Measurements from ENCODE around the gene PEPD. TPM values are rescaled to one million over a fixed set of nuclear protein-coding genes. Genes with fewer than 3 reads are reported as not detected.

The PEPD gene
- total RNA-seq, 1 donor from 2014 or later: 21.1 TPM

DNA sequence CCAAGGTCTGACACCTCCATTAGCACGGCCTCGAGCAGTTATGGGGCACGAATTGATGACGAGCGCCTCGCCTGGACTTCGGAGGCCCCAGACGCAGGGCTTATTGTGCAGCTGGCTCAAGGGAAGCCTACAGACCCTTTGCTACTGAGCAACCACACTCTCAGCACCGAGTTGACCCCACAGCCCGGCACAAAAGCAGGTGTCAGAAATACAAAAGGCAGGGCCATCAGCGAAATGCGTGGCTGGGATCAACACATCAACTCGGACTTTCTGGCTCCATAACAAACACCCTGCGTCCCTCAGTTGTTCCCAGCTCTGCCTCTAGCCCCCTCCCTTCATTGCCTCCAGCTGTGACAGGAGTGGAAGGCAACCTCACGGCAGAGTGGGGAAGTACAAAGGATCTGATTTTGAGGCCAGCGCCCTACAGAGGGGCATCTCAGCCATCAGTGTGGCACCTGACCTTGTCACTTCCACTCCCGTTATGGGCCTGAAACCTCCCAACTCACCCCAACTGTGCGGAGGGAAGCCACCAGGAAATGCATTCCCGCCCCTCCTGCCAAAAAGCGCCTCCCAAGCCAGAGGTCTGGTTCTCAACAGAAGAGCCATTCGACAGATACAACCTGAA, 18.0 kb downstream of the PEPD start:
- H3K27ac Mint-ChIP-seq: no peak overlapping the region
- no peaks in the 10 kb centered on the region for H3K9me3 Mint-ChIP-seq
- no peaks in the 10 kb centered on the region for H3K4me1 Mint-ChIP-seq
- no peak for DNase-seq
- H3K4me3 Mint-ChIP-seq: no peak overlapping the region
- H3K36me3 Mint-ChIP-seq (ENCODE audit: low read depth): no peaks in the 10 kb centered on the region
- intact Hi-C loops (cut with micrococcal nuclease): no loop called here
- H3K27me3 Mint-ChIP-seq: no peaks in the 10 kb centered on the region

DNA sequence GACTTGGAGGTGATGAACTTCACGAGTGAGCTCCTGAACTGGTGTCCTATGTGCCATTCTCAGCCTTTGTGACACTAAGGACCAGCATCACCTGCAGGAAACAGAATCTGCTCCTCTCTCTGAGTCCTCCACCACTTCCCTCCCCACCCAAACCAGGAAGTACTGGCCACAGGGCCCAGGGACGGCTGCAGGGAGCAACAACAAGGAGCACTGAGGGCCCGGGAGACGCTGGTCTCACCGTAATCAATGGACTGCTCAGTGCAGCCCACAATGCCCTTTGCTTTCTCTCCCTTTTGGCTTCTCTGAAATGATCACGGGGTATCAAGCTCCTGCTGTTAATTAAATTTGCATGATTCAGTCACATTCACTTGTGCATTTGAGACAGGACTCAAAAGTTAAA, 18.6 kb downstream of the PEPD start:
- intact Hi-C loops (cut with micrococcal nuclease): no loop called here
- Mint-ChIP-seq H3K4me3 (no peak overlapping the region), H3K27ac (no peak overlapping the region), H3K9me3 (no peaks in the 10 kb centered on the region), H3K4me1 (no peaks in the 10 kb centered on the region), H3K27me3 (no peaks in the 10 kb centered on the region), H3K36me3 (ENCODE audit: low read depth) (no peaks in the 10 kb centered on the region)
- DNase-seq: no peak

- Mint-ChIP-seq H3K27ac (no peak overlapping the region), H3K27me3 (no peaks in the 10 kb centered on the region), H3K4me3 (no peak overlapping the region), H3K9me3 (no peaks in the 10 kb centered on the region), H3K4me1 (no peaks in the 10 kb centered on the region), H3K36me3 (ENCODE audit: low read depth) (no peaks in the 10 kb centered on the region)
- DNase-seq: no peak
- intact Hi-C loops (cut with micrococcal nuclease): no loop called here
Measured at GRCh38 chr19:33502521-33502920, 19.1 kb downstream of the PEPD start.

DNA sequence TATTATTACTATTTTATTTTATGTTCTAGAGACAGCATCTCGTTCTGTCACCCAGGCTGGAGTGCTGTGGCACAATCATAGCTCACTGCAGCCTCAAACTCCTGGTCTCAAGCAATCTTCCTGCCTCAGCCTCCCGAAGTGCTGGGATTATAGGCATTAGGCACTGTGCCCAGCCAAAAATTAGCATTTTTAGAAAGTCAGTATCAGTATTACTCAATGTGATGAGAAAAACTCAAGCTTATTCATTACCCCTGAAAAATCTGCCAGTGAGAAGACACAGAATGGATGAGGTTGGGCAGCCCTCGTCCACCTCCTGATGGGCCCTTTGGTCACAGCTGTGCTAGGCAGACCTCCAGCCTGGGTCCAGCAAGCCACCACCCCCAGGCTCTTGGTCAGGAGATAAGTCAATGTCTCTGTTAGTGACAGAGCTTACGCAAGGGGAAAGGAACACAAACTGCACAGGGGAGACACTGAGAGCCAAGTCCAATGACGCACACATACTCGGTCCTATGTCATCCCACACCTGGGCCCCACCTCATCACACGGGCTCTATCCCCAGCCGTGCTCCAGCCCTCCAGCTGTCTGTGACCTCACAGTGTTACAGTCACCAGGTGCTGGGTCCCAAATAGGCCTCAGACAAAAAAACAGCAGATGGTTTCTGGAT, 19.8 kb downstream of the PEPD start:
- intact Hi-C loops (cut with micrococcal nuclease): no loop called here
- H3K36me3 Mint-ChIP-seq (ENCODE audit: low read depth): no peaks in the 10 kb centered on the region
- H3K27ac Mint-ChIP-seq: no peak overlapping the region
- no peaks in the 10 kb centered on the region for H3K27me3 Mint-ChIP-seq
- no peak overlapping the region for H3K4me3 Mint-ChIP-seq
- DNase-seq: no peak
- H3K4me1 Mint-ChIP-seq: no peaks in the 10 kb centered on the region
- no peaks in the 10 kb centered on the region for H3K9me3 Mint-ChIP-seq

GRCh38 chr19:33500991-33501390, 20.6 kb downstream of the PEPD start:
- intact Hi-C loops (cut with micrococcal nuclease): no loop called here
- no peak overlapping the region for H3K4me3 Mint-ChIP-seq

GRCh38 chr19:33500586-33500985, 21.0 kb downstream of the PEPD start:
- Mint-ChIP-seq H3K27me3 (no peaks in the 10 kb centered on the region), H3K27ac (no peak overlapping the region), H3K4me1 (no peaks in the 10 kb centered on the region), H3K4me3 (no peak overlapping the region), H3K36me3 (ENCODE audit: low read depth) (no peaks in the 10 kb centered on the region), H3K9me3 (no peaks in the 10 kb centered on the region)
- DNase-seq: no peak
- intact Hi-C loops (cut with micrococcal nuclease): no loop called here

More at GRCh38 chr19:33500991-33501390, 20.6 kb downstream of the PEPD start:
- H3K36me3 Mint-ChIP-seq (ENCODE audit: low read depth): no peaks in the 10 kb centered on the region
- no peaks in the 10 kb centered on the region for H3K9me3 Mint-ChIP-seq
- no peak overlapping the region for H3K27ac Mint-ChIP-seq
- no peak for DNase-seq
- no peaks in the 10 kb centered on the region for H3K27me3 Mint-ChIP-seq
- no peaks in the 10 kb centered on the region for H3K4me1 Mint-ChIP-seq

DNA sequence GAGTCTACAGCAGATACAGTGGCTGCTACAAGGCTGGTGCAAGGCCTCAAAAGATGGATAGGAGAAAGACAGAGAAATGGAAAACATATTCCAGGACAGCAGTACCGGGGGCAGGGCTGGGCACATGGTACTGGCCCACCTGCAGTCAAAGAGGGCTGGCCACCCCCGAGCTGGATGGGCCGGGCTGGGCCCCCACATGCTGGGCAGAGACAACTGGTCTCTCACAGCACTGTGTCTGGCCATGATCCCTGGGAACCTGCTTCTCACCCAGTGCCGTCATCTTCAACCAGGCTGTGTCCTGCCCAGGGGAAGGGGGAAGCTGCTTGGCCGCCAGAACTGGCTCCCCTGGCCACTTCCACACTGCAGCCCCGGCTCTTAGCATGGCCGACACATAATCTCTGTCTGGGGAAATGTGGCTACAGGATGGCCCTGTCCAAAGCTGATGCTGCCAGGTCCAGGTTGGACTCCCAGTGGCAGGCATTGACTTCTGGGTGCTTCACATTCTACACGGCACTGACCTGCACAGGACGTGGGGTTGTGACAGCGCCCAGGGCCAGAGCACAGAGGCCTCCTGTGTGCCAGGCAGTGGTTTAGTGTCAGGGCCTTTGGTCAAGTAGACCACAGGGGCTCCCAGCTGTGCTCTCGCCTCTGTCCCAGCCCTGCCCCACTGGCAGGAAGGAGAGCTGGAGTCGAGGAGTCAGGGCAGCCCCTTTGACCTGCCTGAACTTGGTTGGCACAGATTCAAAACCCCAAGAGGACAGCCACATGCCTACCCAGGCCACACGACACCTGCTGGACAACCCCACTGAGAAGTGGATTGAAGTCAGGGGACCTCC, 21.7 kb downstream of the PEPD start:
- intact Hi-C loops (cut with micrococcal nuclease): no loop called here

GRCh38 chr19:33499248-33499647, 22.3 kb downstream of the PEPD start:
- H3K27ac Mint-ChIP-seq: no peak overlapping the region
- no peak for DNase-seq
- intact Hi-C loops (cut with micrococcal nuclease): no loop called here
- no peaks in the 10 kb centered on the region for H3K9me3 Mint-ChIP-seq
- H3K4me1 Mint-ChIP-seq: no peaks in the 10 kb centered on the region
- H3K36me3 Mint-ChIP-seq (ENCODE audit: low read depth): no peaks in the 10 kb centered on the region
- H3K27me3 Mint-ChIP-seq: no peaks in the 10 kb centered on the region
- no peak overlapping the region for H3K4me3 Mint-ChIP-seq

More for the DNA sequence above, 21.7 kb downstream of the PEPD start:
- H3K4me1 Mint-ChIP-seq: no peaks in the 10 kb centered on the region
- H3K4me3 Mint-ChIP-seq: no peak overlapping the region
- no peaks in the 10 kb centered on the region for H3K36me3 Mint-ChIP-seq (ENCODE audit: low read depth)
- no peaks in the 10 kb centered on the region for H3K9me3 Mint-ChIP-seq
- no peak overlapping the region for H3K27ac Mint-ChIP-seq
- no peaks in the 10 kb centered on the region for H3K27me3 Mint-ChIP-seq
- no peak for DNase-seq

DNA sequence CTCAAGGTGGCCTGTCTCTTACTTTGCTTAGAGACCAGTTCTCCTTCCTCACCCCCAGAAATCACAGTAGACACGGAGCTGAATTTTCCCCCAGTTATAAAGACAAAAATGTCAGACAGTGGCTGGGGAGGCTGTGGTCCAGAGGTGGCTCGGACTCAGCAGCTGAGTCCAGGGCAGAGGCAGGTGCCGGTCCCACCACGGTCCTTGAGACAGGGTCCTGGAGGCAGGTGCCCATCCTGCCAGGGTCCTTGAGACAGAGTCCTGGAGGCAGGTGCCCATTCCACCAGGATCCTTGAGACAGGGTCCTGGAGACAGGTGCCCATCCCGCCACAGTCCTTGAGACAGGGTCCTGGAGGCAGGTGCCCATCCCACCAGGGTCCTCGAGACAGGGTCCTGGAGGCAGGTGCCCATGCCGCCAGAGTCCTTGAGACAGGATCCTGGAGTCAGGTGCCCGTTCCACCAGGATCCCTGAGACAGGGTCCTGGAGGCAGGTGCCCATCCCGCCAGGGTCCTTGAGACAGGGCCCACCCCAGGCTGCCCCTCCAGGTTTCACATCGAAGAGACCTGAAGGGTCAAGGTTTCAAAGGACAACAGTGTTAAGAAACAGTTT, 23.1 kb downstream of the PEPD start:
- H3K4me1 Mint-ChIP-seq: no peaks in the 10 kb centered on the region
- intact Hi-C loops (cut with micrococcal nuclease): no loop called here
- no peak for DNase-seq
- H3K36me3 Mint-ChIP-seq (ENCODE audit: low read depth): no peaks in the 10 kb centered on the region
- no peak overlapping the region for H3K27ac Mint-ChIP-seq
- H3K27me3 Mint-ChIP-seq: no peaks in the 10 kb centered on the region
- no peak overlapping the region for H3K4me3 Mint-ChIP-seq
- no peaks in the 10 kb centered on the region for H3K9me3 Mint-ChIP-seq

DNA sequence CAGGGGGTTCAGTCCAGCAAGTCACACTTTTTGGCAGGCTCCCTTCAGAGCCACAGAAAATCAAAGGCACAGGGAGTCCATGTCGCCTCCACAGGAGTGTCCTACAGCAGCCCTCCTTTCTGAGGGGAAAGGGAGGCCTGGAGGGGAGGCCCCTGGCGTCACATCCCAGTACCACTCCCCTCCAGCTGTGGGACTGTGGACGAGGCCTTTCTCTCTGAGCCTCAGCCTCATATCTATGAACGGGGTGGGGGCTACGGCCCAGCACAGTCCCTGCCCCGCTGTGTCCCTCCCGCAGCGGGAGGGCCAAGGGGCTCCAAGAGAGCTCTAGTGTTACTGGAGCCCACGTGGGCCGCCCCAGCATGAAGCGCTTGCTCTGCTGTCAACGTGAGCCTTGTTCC, 23.8 kb downstream of the PEPD start:
- H3K4me1 Mint-ChIP-seq: no peaks in the 10 kb centered on the region
- DNase-seq: no peak
- H3K9me3 Mint-ChIP-seq: no peaks in the 10 kb centered on the region
- intact Hi-C loops (cut with micrococcal nuclease): no loop called here
- no peaks in the 10 kb centered on the region for H3K27me3 Mint-ChIP-seq
- no peak overlapping the region for H3K4me3 Mint-ChIP-seq
- H3K27ac Mint-ChIP-seq: no peak overlapping the region
- H3K36me3 Mint-ChIP-seq (ENCODE audit: low read depth): no peaks in the 10 kb centered on the region

- intact Hi-C loops (cut with micrococcal nuclease): no loop called here
- no peak overlapping the region for H3K4me3 Mint-ChIP-seq
Measured at GRCh38 chr19:33497131-33497777, 24.3 kb downstream of the PEPD start.

DNA sequence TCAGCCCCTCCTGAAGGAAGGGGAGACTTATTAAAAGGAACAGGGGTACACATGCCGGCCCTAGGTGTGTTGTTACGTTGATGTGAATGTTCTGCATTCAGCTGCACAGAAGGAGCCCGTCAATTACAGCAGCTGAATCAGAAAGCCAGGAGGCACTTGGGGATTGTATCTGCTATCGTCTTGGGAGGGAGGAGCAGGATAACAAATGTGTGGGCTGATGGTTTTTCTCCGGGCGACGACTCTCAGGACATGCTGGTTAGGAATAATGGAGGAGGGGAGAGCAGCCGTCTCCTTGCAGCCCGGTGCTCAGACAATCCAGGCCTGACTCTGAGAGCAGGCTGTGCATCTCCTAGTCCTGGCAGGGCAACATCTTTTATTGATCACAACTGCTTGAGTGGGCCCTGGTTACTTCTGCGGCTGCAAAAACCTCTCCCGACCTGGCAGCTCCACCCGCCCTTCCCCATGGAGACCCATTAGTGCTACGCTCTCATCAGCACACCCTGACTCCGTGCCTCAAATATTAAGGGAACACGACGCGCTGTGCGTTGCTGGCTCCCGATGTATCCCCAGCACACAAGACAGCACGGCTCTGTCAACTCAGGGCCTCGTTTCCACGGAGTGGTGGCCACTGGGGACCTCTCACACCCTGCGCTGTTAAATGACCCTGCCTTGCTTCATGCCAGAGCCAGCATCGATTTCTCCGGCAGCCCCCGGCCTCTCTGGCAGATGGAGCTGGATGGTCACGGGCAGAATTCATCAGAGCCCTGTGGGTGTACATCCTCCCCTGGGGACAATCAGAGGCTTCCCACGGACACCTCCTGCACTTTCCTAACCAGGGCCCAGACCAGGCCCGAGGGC, 25.3 kb downstream of the PEPD start:
- DNase-seq: no peak
- intact Hi-C loops (cut with micrococcal nuclease): no loop called here
- Mint-ChIP-seq H3K4me1 (no peaks in the 10 kb centered on the region), H3K4me3 (no peak overlapping the region), H3K27me3 (no peaks in the 10 kb centered on the region), H3K27ac (no peak overlapping the region), H3K9me3 (no peaks in the 10 kb centered on the region), H3K36me3 (ENCODE audit: low read depth) (no peaks in the 10 kb centered on the region)

More at GRCh38 chr19:33497131-33497777, 24.3 kb downstream of the PEPD start:
- Mint-ChIP-seq H3K27ac (no peak overlapping the region), H3K4me1 (no peaks in the 10 kb centered on the region), H3K27me3 (no peaks in the 10 kb centered on the region), H3K36me3 (ENCODE audit: low read depth) (no peaks in the 10 kb centered on the region), H3K9me3 (no peaks in the 10 kb centered on the region)
- no peak for DNase-seq

Data from activated CD4-positive, alpha-beta T cell treated with anti-CD3 and anti-CD28 coated beads, Interleukin-2, amount 10 ng/mL, durations not matched to agents 24 days and 14 days (primary cell).